ENCODE measurements around the gene DRG1.

The DRG1 gene

GRCh38 chr22:31440681-31441080 lies 41.3 kb downstream of the DRG1 start:
- no peak for DNase-seq (ENCODE audit: low read depth)
- TF ChIP-seq CTCF (IDR thresholded peaks at IDR 0.05; ENCODE audit: low read depth, low read length, missing control alignments) = no peak
- no peak overlapping the region for H3K4me3 ChIP-seq (ENCODE audit: low read depth, low read length)

- no peak for TF ChIP-seq CTCF (IDR thresholded peaks at IDR 0.05; ENCODE audit: low read depth, low read length, missing control alignments)
- no peak overlapping the region for H3K4me3 ChIP-seq (ENCODE audit: low read depth, low read length)
- no peak for DNase-seq (ENCODE audit: low read depth)
Measured at GRCh38 chr22:31441652-31442051, 42.2 kb downstream of the DRG1 start.

- TF ChIP-seq CTCF (IDR thresholded peaks at IDR 0.05; ENCODE audit: low read depth, low read length, missing control alignments) = no peak
- DNase-seq (ENCODE audit: low read depth) = no peak
- no peak overlapping the region for H3K4me3 ChIP-seq (ENCODE audit: low read depth, low read length)
Measured at GRCh38 chr22:31442768-31443489, 43.5 kb downstream of the DRG1 start.

GRCh38 chr22:31443516-31443915 lies 44.1 kb downstream of the DRG1 start:
- H3K4me3 ChIP-seq (ENCODE audit: low read depth, low read length) = no peak overlapping the region
- TF ChIP-seq CTCF (IDR thresholded peaks at IDR 0.05; ENCODE audit: low read depth, low read length, missing control alignments) = no peak
- no peak for DNase-seq (ENCODE audit: low read depth)

- no peak for DNase-seq (ENCODE audit: low read depth)
- TF ChIP-seq CTCF (IDR thresholded peaks at IDR 0.05; ENCODE audit: low read depth, low read length, missing control alignments) = no peak
Measured at GRCh38 chr22:31445642-31446041, 46.2 kb downstream of the DRG1 start.

GRCh38 chr22:31446208-31446607 lies 46.8 kb downstream of the DRG1 start:
- DNase-seq (ENCODE audit: low read depth) = peak; percentile 7
- H3K4me3 ChIP-seq (ENCODE audit: low read depth, low read length) = no peak overlapping the region
- no peak for TF ChIP-seq CTCF (IDR thresholded peaks at IDR 0.05; ENCODE audit: low read depth, low read length, missing control alignments)

More at GRCh38 chr22:31445642-31446041, 46.2 kb downstream of the DRG1 start:
- H3K4me3 ChIP-seq (ENCODE audit: low read depth, low read length) = no peak overlapping the region

- H3K4me3 ChIP-seq (ENCODE audit: low read depth, low read length) = no peak overlapping the region
- no peak for TF ChIP-seq CTCF (IDR thresholded peaks at IDR 0.05; ENCODE audit: low read depth, low read length, missing control alignments)
- DNase-seq (ENCODE audit: low read depth) = no peak
Measured at GRCh38 chr22:31446767-31447166, 47.4 kb downstream of the DRG1 start.
